ENCODE data around the gene CTBP2.

DNA sequence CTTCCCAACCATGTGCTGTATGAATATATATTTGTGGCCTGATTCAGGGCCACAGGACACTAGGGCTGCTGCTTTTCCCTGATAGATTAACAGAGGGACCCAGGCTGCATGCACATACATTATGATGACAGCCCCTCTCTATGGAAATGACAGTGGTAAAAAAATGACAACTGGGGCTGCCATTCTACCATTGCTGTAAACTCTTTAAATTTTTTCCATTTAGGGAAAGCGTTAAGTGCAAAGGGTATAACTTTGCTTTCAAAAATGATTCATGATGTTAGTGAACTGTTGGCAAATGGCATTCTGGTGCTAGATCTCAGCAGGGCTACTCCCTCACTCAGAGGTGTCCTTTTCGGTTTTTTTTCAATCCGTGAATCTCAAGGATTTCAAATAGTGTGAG, 4.2 kb downstream of the CTBP2 start:
- TF ChIP-seq, protein P1, sequence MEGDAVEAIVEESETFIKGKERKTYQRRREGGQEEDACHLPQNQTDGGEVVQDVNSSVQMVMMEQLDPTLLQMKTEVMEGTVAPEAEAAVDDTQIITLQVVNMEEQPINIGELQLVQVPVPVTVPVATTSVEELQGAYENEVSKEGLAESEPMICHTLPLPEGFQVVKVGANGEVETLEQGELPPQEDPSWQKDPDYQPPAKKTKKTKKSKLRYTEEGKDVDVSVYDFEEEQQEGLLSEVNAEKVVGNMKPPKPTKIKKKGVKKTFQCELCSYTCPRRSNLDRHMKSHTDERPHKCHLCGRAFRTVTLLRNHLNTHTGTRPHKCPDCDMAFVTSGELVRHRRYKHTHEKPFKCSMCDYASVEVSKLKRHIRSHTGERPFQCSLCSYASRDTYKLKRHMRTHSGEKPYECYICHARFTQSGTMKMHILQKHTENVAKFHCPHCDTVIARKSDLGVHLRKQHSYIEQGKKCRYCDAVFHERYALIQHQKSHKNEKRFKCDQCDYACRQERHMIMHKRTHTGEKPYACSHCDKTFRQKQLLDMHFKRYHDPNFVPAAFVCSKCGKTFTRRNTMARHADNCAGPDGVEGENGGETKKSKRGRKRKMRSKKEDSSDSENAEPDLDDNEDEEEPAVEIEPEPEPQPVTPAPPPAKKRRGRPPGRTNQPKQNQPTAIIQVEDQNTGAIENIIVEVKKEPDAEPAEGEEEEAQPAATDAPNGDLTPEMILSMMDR (IDR thresholded peaks at IDR 0.05): no peak
- TF ChIP-seq POLR2A (IDR thresholded peaks at IDR 0.05): no peak
